Medulla oblongata (tissue), 1 donor: ENCODE measurements around the gene JAM2.
"Not testable (repeated sequence)": the region's sequence is repeated elsewhere in the genome, so short reads cannot be mapped to it uniquely, and the experiment has no call there.

Source experiments
- DNase-seq: peaks from one replicate; pipeline ENCODE4 v3.0.0-alpha.2; 2015; ENCODE audit errors: extremely low spot score

Gene JAM2

GRCh38 chr21:25646474-25646873 lies 7.4 kb downstream of the JAM2 start:
- DNase-seq: no peak

GRCh38 chr21:25647647-25648046 lies 8.6 kb downstream of the JAM2 start:
- DNase-seq: peak; percentile 50

GRCh38 chr21:25649146-25649545 lies 10.1 kb downstream of the JAM2 start:
- DNase-seq: no peak

GRCh38 chr21:25656412-25656811 lies 17.4 kb downstream of the JAM2 start:
- no peak for DNase-seq

- no peak for DNase-seq
These were observed 18.1 kb downstream of the JAM2 start for GRCh38 chr21:25657140-25657539.

GRCh38 chr21:25658427-25659035 lies 19.5 kb downstream of the JAM2 start:
- no peak for DNase-seq

GRCh38 chr21:25660233-25660632 lies 21.2 kb downstream of the JAM2 start:
- no peak for DNase-seq

- no peak for DNase-seq
These were observed 25.5 kb downstream of the JAM2 start for GRCh38 chr21:25664491-25664931.

GRCh38 chr21:25670726-25671125 lies 31.7 kb downstream of the JAM2 start:
- no peak for DNase-seq

GRCh38 chr21:25676451-25676850 lies 37.4 kb downstream of the JAM2 start:
- no peak for DNase-seq

- no peak for DNase-seq
These were observed 43.3 kb downstream of the JAM2 start for GRCh38 chr21:25682382-25682781.

- DNase-seq: no peak
These were observed 48.7 kb downstream of the JAM2 start for GRCh38 chr21:25687787-25688186.

GRCh38 chr21:25688275-25689155 lies 49.5 kb downstream of the JAM2 start:
- DNase-seq: no peak

GRCh38 chr21:25689226-25689625 lies 50.2 kb downstream of the JAM2 start:
- no peak for DNase-seq

GRCh38 chr21:25691976-25692375 lies 52.9 kb downstream of the JAM2 start:
- no peak for DNase-seq

- not testable (repeated sequence) for DNase-seq
These were observed 56.4 kb downstream of the JAM2 start for GRCh38 chr21:25695461-25695860.

- DNase-seq: no peak
These were observed 61.7 kb downstream of the JAM2 start for GRCh38 chr21:25700741-25701140.

GRCh38 chr21:25701529-25701928 lies 62.5 kb downstream of the JAM2 start:
- no peak for DNase-seq

- DNase-seq: peak; percentile 71
These were observed 69.5 kb downstream of the JAM2 start for GRCh38 chr21:25708467-25709065.

GRCh38 chr21:25709684-25710265 lies 70.7 kb downstream of the JAM2 start:
- DNase-seq: no peak

- DNase-seq: no peak
These were observed 71.5 kb downstream of the JAM2 start for GRCh38 chr21:25710550-25710949.

- not testable (repeated sequence) for DNase-seq
These were observed 75.0 kb downstream of the JAM2 start for GRCh38 chr21:25714066-25714465.
